Neural cell (in vitro differentiated cells): ENCODE measurements around the gene FRS3. TPM values are rescaled to one million over a fixed set of nuclear protein-coding genes. Genes with fewer than 3 reads are reported as not detected.

Source experiments
- H2AFZ ChIP-seq: fragments of 200-600, 300-800 bp; sonication (generic), shearing (Covaris generic); 2 replicates; pipeline ENCODE4 v1.6.0; 2014; ENCODE audit warnings: low read depth, mild to moderate bottlenecking, antibody characterized with exemption, low read length, moderate library complexity
- H3F3A ChIP-seq: fragments of 200-600 bp; shearing (Covaris generic); 2 replicates; pipeline ENCODE4 v1.6.1; 2016; ENCODE audit warnings: mild to moderate bottlenecking, moderate library complexity, mixed read lengths, antibody characterized with exemption, low read length; ENCODE audit not compliant: insufficient read depth, poor library complexity, severe bottlenecking
- H3K27ac ChIP-seq: fragments of 200-600, 300-800 bp; sonication (generic), shearing (Covaris generic); 2 replicates; pipeline ENCODE4 v1.5.1; 2014; ENCODE audit warnings: mild to moderate bottlenecking, low read length, moderate library complexity
- H3K27me3 ChIP-seq: fragments of 300-800, 200-600 bp; sonication (generic), shearing (Covaris generic); 2 replicates; pipeline ENCODE4 v1.6.0; 2014; ENCODE audit warnings: mild to moderate bottlenecking, low read depth, low read length, moderate library complexity; ENCODE audit not compliant: insufficient read depth
- H3K36me3 ChIP-seq: fragments of 300-800, 200-600 bp; sonication (generic), shearing (Covaris generic); 2 replicates; pipeline ENCODE4 v1.5.1; 2014; ENCODE audit warnings: mild to moderate bottlenecking, antibody characterized with exemption, low read length, moderate library complexity; ENCODE audit not compliant: insufficient read depth
- H3K4me2 ChIP-seq: fragments of 300-800, 200-600 bp; sonication (generic), shearing (Covaris generic); 2 replicates; pipeline ENCODE4 v1.6.0; 2014; ENCODE audit warnings: mild to moderate bottlenecking, low read length
- H3K4me3 ChIP-seq: fragments of 300-800, 200-600 bp; sonication (generic), shearing (Covaris generic); 2 replicates; pipeline ENCODE4 v1.5.1; 2014; ENCODE audit warnings: mild to moderate bottlenecking, low read length, moderate library complexity
- H3K79me2 ChIP-seq: fragments of 200-600 bp; shearing (Covaris generic); replicated peaks from 2 replicates; pipeline ENCODE4 v1.6.0; 2014; ENCODE audit warnings: mild to moderate bottlenecking, low read length, moderate library complexity; ENCODE audit not compliant: insufficient read depth
- H3K9ac ChIP-seq: fragments of 300-800, 200-600 bp; sonication (generic), shearing (Covaris generic); 2 replicates; pipeline ENCODE4 v1.6.1; 2016; ENCODE audit warnings: mild to moderate bottlenecking, low read length, mixed read lengths
- H3K9me2 ChIP-seq: fragments of 200-600 bp; shearing (Covaris generic); 2 replicates; pipeline ENCODE4 v1.6.1; 2016; ENCODE audit warnings: mild to moderate bottlenecking, low read length, mixed read lengths; ENCODE audit not compliant: insufficient read depth
- H3K9me3 ChIP-seq: fragments of 200-600, 300-800 bp; sonication (generic), shearing (Covaris generic); 2 replicates; pipeline ENCODE4 v1.6.1; 2016; ENCODE audit warnings: mild to moderate bottlenecking, mixed run types, low read length, moderate library complexity, mixed read lengths
- H4K20me1 ChIP-seq: fragments of 200-600 bp; shearing (Covaris generic); 2 replicates; pipeline ENCODE4 v1.6.1; 2016; ENCODE audit warnings: mild to moderate bottlenecking, mixed run types; ENCODE audit not compliant: insufficient read depth
- CTCF ChIP-seq: fragments of 450-650 bp; IDR thresholded peaks from 2 replicates; pipeline ENCODE4 v1.5.1; 2014; ENCODE audit warnings: antibody characterized with exemption, mild to moderate bottlenecking, moderate library complexity; ENCODE audit not compliant: poor library complexity, severe bottlenecking
- EP300 ChIP-seq: fragments of 450-650 bp; conservative IDR thresholded peaks from 2 replicates; pipeline ENCODE4 v1.6.1; 2014; ENCODE audit warnings: antibody characterized with exemption, mild to moderate bottlenecking, moderate library complexity; ENCODE audit not compliant: poor library complexity, severe bottlenecking
- EZH2 ChIP-seq: fragments of 200-600, 300-800 bp; shearing (Covaris generic), sonication (generic); IDR thresholded peaks from 2 replicates; pipeline ENCODE4 v1.6.1; 2014; ENCODE audit warnings: antibody characterized with exemption, low read length, borderline replicate concordance, mild to moderate bottlenecking; ENCODE audit not compliant: insufficient read depth, poor library complexity, severe bottlenecking
- MXI1 ChIP-seq: fragments of 450-650 bp; conservative IDR thresholded peaks from 2 replicates; pipeline ENCODE4 v1.6.1; 2014; ENCODE audit warnings: antibody characterized with exemption, mild to moderate bottlenecking; ENCODE audit not compliant: poor library complexity, severe bottlenecking
- POLR2AphosphoS5 ChIP-seq: IDR thresholded peaks from 2 replicates; pipeline ENCODE4 v1.6.1; 2012
- RAD21 ChIP-seq: fragments of 450-650 bp; conservative IDR thresholded peaks from 2 replicates; pipeline ENCODE4 v1.6.1; 2014; ENCODE audit warnings: antibody characterized with exemption, mild to moderate bottlenecking, moderate library complexity
- SMC3 ChIP-seq: fragments of 450-650 bp; conservative IDR thresholded peaks from 2 replicates; pipeline ENCODE4 v1.6.1; 2014; ENCODE audit warnings: antibody characterized with exemption, mild to moderate bottlenecking, moderate library complexity; ENCODE audit not compliant: poor library complexity
- TAF1 ChIP-seq: IDR thresholded peaks from 2 replicates; pipeline ENCODE4 v1.6.1; 2012; ENCODE audit warnings: low read depth
- polyA plus RNA-seq: library from polyadenylated mRNA; depleted of rRNA; stranded (reverse); fragments of >200 nt; gene quantifications from 2 replicates; pipeline ENCODE4 v1.2.3, GENCODE V29; 2014
- TF ChIP-seq, protein P1 (sequence below): IDR thresholded peaks from 2 replicates; pipeline ENCODE4 v1.6.1; 2012; ENCODE audit warnings: borderline replicate concordance

The FRS3 gene
- polyA plus RNA-seq, 1 donor from 2014 or later = 15.7 TPM

DNA sequence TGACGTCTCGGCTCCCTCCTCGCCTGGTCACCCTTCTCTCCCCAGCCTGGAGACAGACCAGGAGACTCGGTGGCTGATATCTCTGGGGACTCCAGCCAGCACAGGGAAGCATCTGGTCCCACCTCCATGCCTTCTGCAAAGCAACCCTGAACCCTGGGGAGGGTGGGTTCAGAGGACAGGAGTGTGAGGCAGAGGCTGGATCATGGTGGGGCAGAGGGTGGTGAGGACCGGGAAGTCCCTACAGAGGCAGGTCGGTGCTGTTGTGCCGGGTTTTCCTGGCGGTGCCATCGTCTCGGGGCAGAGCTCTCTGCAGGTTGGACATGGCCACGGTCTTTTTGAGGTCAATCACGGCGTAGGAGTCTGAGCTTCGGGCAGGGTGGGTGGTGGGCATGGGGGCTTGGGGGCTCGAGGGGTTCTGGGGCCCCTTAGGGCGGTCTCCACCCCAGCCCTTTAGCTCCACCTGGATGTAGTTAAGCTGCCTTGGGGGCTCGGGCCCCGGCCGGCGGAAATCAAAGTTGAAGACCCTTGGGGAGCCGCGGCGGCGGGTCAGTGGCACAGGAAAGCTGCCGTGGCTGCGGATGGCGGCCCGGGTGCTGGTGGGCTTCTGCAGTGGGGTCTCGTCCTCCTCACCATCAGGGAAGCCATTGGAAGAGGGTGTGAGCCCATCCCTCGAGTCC is 9.2 kb downstream of the FRS3 start:
- Histone ChIP-seq H3K27me3 (no peaks in the 10 kb centered on the region), H3K9ac (no peak overlapping the region), H3K9me2 (no peaks in the 10 kb centered on the region), H3K9me3 (no peaks in the 10 kb centered on the region), H3F3A (no peaks in the 10 kb centered on the region), H3K27ac (no peak overlapping the region), H3K4me3 (no peak overlapping the region), H3K36me3 (no peaks in the 10 kb centered on the region), H3K4me2 (no peak overlapping the region), H3K79me2 (no peaks in the 10 kb centered on the region), H4K20me1 (no peaks in the 10 kb centered on the region), H2AFZ (no peak overlapping the region)
- TF ChIP-seq EP300 (no peak), EZH2 (no peak), POLR2AphosphoS5 (no peak), TAF1 (no peak), RAD21 (no peak), CTCF (no peak), SMC3 (no peak), MXI1 (no peak)
- TF ChIP-seq, protein P1, sequence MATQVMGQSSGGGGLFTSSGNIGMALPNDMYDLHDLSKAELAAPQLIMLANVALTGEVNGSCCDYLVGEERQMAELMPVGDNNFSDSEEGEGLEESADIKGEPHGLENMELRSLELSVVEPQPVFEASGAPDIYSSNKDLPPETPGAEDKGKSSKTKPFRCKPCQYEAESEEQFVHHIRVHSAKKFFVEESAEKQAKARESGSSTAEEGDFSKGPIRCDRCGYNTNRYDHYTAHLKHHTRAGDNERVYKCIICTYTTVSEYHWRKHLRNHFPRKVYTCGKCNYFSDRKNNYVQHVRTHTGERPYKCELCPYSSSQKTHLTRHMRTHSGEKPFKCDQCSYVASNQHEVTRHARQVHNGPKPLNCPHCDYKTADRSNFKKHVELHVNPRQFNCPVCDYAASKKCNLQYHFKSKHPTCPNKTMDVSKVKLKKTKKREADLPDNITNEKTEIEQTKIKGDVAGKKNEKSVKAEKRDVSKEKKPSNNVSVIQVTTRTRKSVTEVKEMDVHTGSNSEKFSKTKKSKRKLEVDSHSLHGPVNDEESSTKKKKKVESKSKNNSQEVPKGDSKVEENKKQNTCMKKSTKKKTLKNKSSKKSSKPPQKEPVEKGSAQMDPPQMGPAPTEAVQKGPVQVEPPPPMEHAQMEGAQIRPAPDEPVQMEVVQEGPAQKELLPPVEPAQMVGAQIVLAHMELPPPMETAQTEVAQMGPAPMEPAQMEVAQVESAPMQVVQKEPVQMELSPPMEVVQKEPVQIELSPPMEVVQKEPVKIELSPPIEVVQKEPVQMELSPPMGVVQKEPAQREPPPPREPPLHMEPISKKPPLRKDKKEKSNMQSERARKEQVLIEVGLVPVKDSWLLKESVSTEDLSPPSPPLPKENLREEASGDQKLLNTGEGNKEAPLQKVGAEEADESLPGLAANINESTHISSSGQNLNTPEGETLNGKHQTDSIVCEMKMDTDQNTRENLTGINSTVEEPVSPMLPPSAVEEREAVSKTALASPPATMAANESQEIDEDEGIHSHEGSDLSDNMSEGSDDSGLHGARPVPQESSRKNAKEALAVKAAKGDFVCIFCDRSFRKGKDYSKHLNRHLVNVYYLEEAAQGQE = no peak

DNA sequence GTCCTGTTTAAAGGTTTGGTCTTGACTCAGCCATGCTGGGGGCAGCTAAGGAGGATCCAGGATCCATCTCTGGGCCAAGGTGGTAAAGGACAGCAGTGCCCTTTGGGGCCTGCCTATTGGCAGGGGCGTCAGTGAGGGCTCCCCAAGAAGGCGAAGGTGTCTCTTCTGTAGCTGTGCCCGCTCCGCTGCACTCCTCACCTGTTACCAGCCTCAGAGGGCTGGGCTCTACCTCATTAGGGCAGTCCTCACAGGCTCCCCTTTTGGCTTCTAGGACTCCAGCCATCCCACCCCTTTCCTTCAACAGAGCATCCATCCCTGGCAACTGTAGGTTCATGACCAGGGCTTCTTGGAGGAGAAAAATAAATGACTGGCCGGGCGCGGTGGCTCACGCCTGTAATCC is 10.3 kb downstream of the FRS3 start:
- no peak overlapping the region for H3K4me2 ChIP-seq

More for the DNA sequence above, 10.3 kb downstream of the FRS3 start:
- H3K36me3 ChIP-seq = no peaks in the 10 kb centered on the region
- no peaks in the 10 kb centered on the region for H3K79me2 ChIP-seq
- H3F3A ChIP-seq = no peaks in the 10 kb centered on the region
- no peak overlapping the region for H3K4me3 ChIP-seq
- no peaks in the 10 kb centered on the region for H3K9me3 ChIP-seq
- TF ChIP-seq EP300 (no peak), EZH2 (no peak), CTCF (no peak), RAD21 (no peak), MXI1 (no peak), SMC3 (no peak), TAF1 (no peak), POLR2AphosphoS5 (no peak)
- TF ChIP-seq, protein P1 = no peak
- H4K20me1 ChIP-seq = no peaks in the 10 kb centered on the region
- no peak overlapping the region for H2AFZ ChIP-seq
- H3K9ac ChIP-seq = no peak overlapping the region
- H3K27ac ChIP-seq = no peak overlapping the region
- no peaks in the 10 kb centered on the region for H3K27me3 ChIP-seq
- H3K9me2 ChIP-seq = no peaks in the 10 kb centered on the region
